ENCODE data around the gene ASIP. TPM values are rescaled to one million over a fixed set of nuclear protein-coding genes. Genes with fewer than 3 reads are reported as not detected.
"Not testable (repeated sequence)": the region's sequence is repeated elsewhere in the genome, so short reads cannot be mapped to it uniquely, and the experiment has no call there.

Gene ASIP
- total RNA-seq, 1 experiment from 2014 or later: not detected

DNA sequence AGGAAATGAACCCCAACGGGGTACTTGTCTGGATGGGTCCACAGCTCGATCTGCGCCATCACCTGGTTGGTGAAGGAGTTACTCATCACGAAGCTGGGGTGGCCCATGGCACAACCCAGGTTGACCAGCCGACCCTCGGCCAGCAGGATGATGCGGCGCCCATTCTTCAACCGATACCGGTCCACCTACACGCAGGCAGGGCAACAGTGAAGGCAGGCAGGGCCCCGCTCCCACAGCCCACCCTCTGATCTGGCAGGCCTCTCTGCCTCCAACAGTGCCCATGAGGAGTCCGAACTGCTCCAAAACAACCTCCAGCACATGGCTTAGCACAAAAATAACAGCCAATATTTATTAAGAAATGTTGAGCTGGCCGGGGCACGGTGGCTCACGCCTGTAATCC is 44.2 kb downstream of the ASIP start:
- no peak for DNase-seq (ENCODE audit: low spot score)

DNA sequence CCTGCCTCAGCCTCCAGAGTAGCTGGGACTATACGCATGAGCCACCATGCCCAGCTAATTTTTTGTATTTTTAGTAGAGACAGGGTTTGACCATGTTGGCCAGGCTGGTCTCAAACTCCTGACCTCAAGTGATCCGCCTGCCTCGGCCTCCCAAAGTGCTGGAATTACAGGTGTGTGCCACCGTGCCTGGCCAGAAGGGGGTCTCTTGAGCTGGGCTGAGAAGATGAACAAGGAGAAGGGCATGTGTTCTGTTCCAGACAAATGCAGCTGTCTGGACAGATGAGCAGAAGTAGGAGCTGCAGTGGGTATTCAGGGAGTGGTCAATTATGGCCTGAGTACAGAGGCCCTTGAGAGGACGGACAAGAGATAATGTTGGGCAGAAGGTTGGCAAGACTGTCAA is 46.3 kb downstream of the ASIP start:
- DNase-seq (ENCODE audit: low spot score): not testable (repeated sequence)

DNA sequence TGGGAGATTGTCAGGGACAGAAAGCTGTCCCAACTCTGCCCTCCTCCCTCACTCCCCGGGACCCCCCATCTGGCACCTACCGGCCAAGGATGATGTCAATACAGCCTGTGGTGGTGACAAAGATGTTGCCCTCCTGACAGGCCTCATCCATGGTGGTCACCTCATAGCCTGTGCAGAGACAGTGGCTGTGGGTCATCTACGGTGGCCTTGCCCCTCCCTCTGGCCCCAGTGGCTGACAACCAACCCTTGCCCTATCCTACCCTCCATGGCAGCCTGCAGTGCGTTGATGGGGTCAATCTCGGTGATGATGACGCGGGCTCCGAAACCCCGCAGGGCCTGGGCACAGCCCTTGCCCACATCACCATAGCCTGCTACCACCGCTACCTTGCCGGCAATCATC is 49.2 kb downstream of the ASIP start:
- DNase-seq (ENCODE audit: low spot score): no peak

DNA sequence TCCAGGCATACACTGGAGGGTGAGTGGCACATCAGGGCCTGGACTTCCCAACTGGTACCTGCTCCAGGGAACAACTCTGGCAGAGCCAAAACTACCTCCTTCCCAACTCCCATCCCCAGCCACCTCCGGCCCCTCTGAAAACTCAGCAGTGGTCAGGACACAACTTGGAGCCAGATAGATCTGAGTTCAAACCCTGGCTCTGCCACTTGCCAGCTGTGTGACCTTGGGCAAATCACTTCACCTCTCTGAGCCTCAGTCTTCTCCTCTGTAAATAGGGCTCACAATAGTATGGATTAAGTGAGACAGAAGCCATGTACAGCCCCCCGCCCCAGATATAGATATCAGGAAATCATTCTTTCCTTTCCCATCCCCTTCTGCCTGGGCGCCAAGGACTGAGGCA is 51.3 kb downstream of the ASIP start:
- DNase-seq (ENCODE audit: low spot score): no peak

DNA sequence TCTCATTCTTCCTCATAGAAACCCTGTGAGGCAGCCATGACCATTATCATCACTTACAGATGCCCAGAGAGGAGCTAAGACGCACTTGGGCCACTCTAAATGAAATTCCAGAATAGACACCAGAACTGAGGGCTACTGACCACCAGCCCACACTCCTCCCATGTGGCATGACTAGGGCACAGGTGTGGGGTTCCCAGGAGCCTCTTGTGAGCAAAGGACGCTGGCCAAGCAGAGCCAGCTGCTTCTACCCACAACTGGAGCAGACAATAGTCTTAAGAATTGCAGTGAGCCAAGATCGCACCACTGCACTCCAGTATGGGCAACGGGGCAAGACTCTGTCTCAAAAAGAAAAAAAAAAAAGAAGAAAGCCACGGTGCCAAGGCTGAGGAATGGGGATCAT is 51.9 kb downstream of the ASIP start:
- DNase-seq (ENCODE audit: low spot score): no peak

DNA sequence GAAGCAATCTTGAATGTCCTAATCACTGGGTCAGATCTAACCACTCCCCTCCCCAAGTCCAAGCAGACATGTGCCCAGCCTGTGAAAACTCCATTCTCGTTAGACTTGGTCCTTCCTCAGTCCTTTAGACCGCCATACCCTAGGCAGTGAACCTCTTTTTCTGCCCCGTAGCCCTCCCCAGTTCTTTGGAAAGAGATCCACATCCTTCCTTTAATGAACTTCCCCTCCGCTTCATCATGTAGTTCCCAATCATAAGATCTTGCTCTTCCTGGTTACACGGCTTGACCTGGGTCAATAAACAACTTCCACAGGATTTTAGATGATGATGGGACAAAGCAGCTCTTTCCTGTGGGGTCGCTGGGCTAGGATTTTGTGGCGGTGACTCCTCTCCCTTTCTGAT is 52.4 kb downstream of the ASIP start:
- no peak for DNase-seq (ENCODE audit: low spot score)

DNA sequence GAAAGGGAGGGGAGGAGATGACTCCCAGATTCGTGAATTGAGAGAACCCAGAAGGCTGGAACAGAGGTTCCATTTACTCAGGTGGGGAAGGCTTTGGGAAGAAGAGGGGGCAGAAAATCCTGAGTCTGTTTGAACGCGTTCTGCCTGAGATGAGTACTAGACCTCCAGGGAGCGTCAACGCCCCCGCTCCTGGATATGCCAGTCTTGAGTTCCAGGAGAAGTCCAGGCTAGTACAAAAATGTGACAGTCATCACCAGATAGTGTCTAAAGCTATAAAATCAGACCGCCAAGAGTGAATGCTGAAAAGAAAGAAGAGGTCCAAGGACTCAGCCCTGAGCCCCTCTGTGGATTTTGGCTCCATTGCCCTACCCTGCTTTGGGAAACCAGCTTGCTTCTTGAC is 53.3 kb downstream of the ASIP start:
- DNase-seq (ENCODE audit: low spot score): no peak

DNA sequence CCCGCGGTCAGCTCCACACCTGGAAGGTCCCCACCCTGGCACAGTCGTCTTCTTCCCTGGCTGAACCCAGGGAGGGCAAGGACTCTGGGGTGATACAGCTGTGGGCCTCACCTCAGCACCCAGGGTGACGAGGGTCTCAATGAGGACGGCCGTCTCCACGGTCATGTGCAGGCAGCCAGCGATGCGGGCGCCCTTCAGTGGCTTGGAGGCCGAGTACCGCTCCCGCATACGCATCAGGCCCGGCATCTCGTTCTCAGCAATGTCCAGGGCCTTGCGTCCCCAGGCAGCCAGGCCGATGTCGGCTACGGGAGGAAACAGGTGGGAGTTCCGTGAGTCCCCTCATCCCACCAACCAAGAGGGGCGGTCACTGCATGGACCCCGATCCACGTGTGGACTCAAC is 54.1 kb downstream of the ASIP start:
- DNase-seq (ENCODE audit: low spot score): no peak

DNA sequence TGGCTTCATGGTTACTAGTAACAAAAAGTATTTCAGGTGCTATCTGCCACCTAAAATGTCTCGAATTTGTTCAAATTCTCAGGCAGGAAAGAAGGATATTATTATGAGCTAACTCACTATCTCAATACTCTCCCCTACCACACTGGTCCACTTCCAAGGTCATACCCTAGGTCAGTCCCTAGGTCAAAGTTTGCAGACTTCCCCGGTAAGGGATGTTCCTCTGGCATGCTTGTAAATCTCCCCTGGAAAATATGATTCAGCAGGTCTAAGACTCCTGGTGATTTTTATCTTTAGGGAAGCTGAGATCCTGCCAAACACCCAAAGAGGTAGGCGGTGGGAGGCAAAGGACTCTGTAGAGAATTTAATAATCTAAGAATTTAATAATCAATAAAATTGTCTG is 55.2 kb downstream of the ASIP start:
- no peak for DNase-seq (ENCODE audit: low spot score)

DNA sequence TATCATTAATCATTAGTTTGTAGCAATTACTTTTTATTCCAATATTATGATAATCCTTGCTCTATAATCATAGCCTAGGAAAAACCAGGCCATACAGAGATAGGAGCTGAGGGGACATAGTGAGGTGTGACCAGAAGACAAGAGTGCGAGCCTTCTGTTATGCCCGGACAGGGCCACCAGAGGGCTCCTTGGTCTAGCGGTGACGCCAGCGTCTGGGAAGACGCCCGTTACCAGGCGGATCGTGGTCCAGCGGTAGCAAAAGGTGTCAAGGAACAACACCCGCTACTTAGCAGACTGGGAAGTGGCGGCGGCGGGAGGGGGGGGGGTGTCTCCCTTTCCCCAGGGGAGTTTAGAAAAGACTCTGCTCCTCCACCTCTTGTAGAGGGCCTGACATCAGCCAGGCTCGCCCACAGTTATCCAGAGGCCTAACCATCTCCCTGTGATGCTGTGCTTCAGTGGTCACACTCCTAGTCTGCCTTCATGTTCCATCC is 57.1 kb downstream of the ASIP start:
- not testable (repeated sequence) for DNase-seq (ENCODE audit: low spot score)

DNA sequence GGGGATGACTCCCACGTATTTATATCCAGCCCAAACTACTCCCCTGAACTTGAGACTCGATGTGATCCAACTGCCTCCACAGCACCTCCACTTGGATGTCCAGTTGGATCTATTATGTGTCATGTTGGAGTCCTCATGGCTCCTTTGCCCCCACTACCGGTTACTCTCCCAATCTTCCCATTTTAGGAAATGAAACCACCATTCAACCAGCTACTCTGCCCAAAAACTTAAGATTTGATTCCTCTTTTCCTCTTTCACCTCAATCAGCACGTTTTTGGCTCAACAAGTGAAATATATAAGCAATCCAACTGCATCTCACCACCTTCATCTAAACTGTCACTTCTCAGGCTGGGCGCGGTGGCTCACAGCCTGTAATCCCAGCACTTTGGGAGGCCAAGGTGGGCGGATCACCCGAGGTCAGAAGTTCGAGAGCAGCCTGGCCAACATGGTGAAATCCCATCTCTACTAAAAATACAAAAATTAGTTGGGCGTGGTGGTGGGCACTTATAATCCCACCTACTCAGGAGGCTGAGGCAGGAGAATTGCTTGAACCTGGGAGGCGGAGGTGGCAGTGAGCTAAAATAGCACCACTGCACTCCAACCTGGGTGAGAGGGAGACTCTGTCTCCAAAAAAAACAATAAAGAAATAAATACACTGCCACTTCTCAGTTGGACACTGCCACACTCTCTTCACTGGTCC is 58.5 kb downstream of the ASIP start:
- no peak for DNase-seq (ENCODE audit: low spot score)

DNA sequence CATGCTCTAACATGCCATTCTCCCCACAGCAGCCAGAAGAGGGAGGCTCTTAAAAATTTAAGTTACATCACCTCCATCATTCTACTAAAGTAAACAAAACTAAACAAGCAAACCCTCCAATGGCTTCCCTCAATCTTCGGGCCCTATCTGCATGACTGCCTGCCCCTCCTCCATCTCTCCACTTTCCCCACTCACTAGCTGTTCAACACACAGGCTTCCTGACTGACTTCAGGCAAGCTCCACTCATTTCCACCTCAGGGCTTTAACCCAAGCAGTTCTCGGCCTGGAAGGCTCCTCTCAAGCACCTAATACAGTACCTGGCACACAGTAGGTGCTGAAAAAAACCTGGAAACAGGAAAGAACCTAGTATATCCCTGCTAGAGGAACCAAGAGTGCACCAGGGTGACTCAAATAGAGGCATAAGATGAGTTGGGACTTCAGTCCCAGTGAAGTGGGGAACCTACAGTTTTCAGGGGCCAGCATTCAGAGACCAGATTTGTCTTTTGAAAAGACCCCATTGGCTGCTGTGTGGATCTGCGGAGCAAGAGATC is 59.1 kb downstream of the ASIP start:
- DNase-seq (ENCODE audit: low spot score): no peak

DNA sequence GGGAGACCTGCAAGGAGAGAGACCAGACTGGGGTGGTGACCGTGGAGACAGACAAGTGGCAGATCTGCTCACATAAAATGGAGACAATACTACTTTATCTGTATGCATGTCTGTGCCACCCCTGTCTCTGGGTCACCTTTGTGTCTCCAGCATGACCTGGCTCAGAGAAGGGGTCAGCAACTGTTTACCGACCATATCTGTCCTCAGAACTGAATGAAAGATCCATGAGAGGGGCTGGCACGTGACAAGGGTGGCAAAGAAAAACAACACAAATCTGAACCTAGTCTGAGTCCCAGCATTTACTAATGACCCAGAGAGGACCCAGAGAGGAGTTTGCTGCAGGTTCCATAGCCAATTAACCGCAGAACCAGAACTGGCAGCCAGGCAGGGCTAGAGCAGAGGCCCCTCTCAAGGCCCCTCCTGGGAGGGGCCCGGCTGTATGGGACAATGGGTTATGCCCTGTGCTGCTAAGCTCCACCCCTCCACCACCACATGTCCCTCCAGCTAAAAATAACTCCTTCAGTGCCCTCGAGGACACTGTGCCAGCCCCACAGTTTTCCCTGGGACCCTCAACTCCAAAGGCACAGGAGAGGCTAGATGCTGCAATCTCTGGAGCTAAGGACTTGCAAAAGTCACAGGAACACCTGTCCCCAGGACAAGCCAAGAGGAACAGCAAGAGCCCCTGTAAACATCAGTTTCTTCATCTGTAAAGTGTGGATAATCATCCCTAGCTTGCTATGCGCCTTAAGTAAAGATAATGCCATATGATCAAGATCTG is 59.8 kb downstream of the ASIP start:
- DNase-seq (ENCODE audit: low spot score): no peak

DNA sequence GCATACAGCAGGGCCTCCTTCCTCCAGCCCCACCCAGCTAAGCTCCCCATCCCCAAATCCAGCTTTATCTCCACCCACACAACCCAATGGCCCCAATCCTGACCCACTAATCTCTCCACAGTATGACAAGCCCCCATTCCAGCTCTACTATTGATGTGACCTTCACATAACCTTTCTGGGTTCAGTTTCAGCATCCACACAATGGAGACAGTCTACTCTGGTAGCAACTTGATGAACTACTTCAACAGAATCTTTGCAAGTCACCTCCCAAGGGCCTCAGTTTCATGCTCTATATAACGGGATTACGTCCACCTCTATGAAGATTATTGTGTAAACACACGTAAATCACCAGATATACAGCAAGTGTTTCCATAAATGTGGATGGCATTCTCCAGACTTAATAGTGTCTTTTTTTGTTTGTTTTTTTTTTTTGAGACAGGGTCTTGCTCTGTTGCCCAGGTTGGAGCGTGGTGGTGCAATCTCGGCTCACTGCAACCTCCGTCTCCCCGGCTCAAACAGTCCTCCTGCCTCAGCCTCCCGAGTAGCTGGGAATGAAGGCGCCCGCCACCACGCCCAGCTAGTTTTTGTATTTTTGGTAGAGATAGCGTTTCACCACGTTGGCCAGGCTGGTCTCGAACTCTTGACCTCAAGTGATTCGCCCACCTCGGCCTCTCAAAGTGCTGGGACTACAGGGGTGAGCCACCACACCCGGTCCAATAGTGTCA is 60.5 kb downstream of the ASIP start:
- DNase-seq (ENCODE audit: low spot score): no peak

DNA sequence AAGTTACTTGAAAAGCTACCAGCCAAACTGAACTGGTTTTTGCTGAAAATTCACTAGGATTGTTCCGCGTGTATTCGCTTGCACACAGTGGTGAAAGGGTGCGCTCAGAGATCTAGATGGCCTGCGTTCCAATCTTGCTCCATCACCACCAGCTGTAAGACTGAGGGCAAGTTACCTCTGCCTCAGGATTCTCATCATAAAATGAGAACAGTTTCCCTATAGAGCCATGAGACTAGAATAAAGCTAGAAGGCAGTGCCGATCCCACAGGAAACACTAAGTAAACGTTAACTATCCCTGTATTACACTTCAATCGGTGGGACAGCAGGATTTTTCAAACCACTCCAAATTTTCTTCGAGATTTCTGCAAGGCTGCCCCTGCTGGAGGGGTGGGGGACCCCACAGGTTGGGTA is 61.1 kb downstream of the ASIP start:
- no peak for DNase-seq (ENCODE audit: low spot score)

DNA sequence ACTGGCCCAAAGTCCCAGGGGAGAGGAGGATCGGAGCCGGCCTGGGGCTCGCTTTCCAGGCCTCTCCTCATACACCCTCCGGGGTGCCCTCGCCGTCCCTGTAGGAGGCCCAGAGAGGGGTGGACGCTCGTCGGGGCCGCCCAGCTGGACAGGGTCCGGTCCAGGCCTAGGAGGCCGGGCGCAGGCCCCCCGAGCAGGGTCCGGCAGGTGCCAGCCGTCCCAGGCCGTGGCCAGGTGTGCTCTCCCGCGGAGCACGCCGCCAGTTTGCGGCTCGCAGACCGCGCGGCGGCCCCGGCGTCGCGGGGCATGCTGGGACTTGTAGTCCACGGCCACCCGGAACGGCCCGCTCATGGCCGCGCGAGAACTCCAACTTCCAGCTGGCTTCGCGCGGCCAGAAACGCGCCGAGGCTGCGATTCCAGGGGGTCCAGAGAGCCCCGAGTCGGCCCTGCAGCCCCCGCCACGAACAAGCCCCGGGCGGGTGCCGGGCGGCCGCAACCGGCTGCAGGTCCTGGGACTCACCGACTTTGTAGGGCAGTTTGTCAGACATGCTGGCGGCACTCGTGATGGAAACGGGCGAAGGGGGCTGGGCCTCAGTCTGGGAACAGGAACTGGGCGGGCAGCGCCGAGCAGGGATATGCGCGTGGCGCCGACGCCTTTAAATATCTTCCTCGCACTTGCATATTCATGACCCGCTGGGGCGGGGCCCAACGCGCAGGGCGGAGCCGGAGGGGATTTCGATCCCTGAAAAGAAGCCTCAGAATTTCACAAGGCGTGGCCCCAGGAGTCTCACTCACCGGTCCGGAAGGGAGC is 61.7 kb downstream of the ASIP start, which contains the start of gene AHCY:
Gene AHCY, minus strand, starts transcription at position 633 of the 811 bp plus-strand sequence. Its CDS starts 85 bp downstream, at position 548.
- peak; percentile 100 for DNase-seq (ENCODE audit: low spot score)

DNA sequence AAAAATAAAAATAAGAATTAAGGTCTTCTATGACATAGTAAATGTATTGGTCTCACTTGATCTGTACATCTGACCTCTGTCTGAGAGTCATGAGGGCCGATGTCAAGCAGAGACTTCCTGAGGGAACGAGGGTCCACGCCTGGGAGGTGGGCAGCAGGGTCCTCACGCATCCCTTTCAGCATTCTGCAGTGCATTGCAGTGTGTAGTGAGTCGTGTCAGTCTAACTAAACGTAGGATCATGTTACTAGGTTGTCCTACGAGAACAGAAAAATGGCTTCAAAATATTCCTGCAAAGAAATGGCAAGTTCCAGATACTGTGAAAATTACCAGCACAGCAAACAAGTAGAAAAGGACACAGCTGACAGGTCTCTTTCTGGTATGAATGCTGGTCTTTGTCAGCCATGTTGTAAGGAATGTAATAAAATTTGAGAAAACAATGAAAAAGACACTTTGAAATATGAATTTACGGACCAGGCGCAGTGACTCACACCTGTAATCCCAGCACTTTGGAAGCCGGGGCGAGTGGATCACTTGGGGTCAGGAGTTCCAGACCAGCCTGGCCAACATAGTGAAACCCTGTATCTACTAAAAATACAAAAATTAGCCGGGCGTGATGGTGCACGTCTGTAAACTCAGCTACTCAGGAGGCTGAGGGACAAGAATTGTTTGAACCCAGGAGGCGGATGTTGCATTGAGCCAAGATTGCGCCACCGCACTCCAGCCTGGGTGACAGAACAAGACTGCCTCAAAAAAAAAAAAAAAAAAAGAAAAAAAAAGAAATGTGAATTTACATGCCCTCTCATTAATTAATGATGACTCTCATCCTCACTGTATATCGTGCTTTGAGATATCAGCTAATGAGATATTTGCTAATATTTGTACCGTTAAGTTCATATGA is 64.4 kb downstream of the ASIP start:
- DNase-seq (ENCODE audit: low spot score): no peak

DNA sequence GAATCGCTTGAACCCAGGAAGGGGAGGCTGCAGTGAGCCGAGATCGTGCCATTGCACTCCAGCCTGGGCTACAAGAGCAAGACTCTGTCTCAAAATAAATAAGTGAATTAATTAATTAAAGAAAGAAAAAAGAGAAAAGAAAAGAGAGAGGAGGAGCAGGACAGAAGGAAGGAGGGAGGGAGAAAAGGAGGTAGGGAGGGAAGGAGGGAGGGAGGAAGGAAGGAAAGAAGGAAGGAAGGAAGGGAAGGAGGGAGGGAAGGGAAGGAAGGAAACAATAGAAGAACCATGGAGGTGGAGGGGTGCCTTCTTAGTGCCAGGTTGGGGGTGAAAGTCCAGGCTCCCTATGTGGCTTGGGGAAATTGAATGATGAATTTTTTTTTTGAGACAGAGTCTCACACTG is 68.5 kb downstream of the ASIP start:
- DNase-seq (ENCODE audit: low spot score): no peak

DNA sequence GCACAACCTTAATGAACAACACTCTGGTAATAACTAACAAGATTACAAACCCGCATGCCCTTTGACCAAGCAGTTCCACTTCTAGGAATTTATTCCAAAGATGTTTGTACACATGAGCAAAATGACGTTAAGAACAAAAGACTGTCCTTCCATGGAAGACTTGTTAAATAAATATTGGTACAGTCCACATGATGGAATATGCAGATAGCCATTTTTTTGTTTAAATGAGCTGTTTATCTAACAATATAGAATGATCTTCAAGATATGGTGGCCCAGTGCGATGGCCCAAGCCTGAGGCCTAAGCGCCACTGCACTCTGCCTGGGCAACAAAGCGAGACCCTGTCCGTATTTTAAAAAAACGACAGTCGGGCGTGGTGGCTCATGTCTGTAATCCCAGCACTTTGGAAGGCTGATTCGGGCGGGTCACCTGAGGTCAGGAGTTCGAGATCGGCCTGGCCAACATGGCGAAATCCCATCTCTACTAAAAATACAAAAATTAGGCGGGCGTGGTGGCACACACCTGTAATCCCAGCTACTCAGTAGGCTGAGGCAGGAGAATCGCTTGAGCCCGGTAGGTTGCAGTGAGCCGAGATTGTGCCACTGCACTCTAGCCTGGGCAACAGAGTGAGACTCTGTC is 69.4 kb downstream of the ASIP start:
- DNase-seq (ENCODE audit: low spot score): no peak

Measured in HT-29 (cell line).